ENCODE data around the gene CLIP2.
"Not testable (repeated sequence)": the region's sequence is repeated elsewhere in the genome, so short reads cannot be mapped to it uniquely, and the experiment has no call there.

The CLIP2 gene

DNA sequence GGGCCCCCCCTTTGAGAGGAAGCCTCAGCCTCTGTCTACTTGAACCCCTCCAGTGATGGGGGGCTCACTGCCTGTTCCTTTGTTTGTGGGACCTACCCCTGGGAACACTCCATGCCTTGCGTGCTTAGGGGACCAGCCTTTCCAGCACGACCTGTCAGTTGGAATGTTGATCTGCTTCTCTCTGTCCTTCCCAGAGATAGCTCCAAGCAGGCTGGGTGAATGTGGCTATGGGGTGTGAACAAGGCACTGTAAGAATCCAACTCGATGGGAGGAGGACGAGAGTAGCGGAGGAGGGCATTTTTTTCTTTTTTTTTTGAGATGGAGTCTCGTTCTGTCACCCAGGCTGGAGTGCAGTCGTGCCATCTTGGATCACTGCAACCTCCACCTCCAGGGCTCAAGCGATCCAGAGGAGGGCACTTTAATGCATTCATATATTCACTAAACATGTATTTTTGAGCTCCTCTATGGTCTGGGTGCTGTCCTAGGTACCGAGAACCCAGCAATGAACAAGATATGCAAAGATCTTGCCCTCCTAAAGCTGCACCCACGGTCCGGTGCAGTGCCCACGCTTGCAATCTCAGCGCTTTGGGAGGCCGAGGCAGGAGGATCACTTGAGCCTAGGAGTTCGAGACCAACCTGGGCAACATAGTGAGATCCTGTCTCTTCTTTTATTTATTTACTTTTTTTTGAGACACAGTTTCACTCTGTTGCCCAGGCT lies 8.5 kb downstream of the CLIP2 start:
- DNase-seq (ENCODE audit: low read depth in 2 of 2) = no peak

DNA sequence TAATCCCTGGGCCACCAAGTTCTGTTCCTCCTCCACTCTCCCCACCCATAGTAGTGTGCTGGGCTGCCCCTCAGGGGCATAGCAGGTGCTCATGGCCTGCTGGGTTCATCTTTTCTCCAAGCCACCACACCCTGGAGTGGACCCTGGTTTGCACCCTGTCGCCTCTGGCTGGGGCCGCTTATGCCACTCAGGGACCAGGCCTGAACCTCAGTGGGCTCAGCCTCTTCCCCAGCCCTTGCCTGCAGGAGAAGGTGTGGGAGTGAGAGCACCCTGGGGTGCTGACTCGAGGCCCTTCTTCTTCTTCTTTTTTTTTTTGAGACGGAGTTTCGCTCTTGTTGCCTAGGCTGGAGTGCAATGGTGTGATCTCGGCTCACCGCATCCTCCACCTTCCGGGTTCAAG lies 10.2 kb downstream of the CLIP2 start:
- DNase-seq (ENCODE audit: low read depth in 2 of 2) = no peak

DNA sequence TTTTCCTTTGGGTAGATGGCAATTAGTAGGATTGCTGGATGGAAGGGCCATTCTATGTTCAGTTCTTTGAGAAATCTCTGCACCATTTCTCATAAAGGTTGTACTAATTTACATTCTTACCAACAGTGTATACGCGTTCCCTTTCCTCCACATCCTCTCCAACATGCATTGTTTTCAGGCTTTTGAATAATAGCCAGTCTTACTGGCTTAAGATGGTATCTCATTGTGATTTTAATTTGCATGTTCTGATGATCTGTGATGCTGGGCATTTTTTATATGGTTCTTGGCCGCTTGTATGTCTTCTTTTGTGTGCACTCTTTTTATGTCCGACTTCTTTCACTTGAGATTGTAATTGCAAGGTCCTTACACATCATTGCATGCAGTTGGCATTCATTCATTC lies 11.7 kb downstream of the CLIP2 start:
- no peak for DNase-seq (ENCODE audit: low read depth in 2 of 2)

DNA sequence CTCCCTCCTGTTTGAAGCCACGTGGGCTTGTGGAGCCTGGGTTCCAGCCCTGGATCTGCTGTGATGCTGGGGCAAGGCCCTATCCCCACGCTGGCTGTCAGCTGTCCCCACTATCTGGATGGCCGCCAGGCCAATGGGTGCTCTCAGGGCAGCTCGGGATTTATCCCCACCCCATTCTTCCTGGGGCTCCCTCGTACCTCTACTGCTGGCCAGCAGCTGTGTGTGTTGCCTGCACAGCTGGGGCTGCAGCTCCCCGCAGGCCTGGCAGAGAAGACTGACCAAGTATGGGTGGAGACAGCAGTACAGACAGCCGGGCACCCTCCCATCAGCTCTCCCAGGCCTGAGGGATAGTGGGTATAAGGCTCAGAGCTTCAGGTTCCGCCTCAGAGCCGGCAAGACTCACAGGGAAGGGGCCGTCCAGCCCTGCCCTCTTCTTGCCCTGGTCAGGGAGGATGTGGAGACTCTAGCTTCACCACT lies 13.6 kb downstream of the CLIP2 start:
- no peak for DNase-seq (ENCODE audit: low read depth in 2 of 2)

DNA sequence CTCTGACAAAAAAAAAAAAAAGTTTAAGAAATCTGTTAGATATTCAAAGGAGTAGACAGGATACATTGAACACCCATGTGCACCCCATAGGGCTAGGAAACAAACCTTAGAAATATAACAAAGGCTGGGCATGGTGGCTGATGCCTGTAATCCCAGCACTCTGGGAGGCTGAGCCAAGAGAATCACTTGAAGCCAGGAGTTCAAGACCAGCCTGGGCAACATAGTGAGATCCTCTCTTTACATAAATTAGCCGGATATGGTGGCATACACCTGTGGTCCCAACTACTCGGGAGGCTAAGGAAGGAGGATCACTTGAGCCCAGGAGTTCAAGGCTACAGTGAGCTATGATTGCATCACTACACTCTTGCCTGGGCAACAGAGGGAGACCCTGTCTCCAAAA lies 15.3 kb downstream of the CLIP2 start:
- no peak for DNase-seq (ENCODE audit: low read depth in 2 of 2)

DNA sequence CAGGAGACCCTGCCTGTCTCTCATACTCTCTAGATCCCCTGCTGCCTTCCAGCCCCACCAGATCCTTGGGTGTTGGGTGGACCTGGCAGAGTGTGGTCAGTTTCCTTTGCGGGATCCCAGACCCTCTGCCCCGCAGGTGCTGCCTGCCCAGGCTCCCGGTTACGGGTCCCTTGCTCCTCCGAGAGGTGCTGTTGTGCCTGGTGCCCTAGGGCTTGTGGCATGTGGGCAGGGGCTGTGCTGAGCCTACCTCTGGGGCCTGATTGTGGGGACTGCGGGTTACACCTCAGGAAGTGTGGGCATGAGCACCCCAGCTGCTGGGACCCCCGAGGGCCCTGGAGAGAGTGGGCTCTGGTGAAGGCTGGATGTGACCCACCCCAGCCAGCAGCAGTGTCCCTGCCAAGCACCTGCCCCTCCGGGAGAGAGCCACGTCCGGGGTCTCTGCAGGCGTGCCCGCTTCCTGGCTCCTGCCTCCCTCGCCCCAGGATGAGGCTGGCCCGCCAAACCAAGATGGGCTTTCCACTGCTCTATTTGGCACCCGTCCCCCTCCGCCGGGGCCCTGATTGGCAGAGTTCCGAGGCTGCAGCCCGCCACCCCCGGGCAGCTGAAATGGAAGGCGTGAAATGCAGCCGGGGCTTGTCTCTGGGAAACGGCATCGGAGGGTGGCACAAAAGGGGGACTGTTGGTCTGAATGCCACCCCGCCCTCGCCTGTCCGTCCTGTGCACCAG lies 17.0 kb downstream of the CLIP2 start:
- no peak for DNase-seq (ENCODE audit: low read depth in 2 of 2)

DNA sequence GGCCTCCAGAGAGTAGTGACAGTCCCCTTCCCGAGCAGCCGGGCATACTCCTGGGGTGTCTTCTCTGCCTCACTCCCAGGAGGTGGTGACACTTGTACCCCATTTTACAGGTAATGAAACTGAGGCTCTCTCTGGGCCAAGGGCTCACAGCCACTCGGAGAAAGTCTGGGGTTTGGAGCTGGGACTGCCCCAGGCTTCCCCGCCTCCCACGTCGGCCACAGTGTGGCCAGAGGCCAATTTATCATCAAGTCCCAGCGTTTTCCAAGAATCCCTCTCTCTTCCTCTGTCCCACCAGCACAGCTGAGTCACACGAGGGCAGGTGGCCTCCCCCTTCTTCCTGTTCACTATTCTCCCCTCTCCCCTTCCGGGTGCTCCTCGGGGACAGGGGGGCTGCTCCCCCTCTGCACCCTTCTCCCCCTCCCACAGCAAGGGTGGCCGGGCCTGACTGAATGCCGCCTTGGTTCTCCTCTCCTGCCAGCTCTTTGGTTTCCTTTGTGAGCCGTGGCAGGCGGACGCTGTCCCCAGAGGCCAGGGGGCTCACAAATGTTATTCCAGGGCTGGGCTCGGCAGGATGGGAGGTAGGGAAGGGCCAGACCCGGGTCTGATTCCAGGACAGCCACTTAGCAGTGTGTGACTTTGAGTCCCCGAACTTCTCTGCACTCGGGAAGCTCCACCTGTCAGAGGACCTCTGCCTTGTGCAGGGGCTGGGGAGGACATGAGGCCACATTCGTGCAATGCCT lies 17.7 kb downstream of the CLIP2 start:
- DNase-seq (ENCODE audit: low read depth in 2 of 2) = no peak

DNA sequence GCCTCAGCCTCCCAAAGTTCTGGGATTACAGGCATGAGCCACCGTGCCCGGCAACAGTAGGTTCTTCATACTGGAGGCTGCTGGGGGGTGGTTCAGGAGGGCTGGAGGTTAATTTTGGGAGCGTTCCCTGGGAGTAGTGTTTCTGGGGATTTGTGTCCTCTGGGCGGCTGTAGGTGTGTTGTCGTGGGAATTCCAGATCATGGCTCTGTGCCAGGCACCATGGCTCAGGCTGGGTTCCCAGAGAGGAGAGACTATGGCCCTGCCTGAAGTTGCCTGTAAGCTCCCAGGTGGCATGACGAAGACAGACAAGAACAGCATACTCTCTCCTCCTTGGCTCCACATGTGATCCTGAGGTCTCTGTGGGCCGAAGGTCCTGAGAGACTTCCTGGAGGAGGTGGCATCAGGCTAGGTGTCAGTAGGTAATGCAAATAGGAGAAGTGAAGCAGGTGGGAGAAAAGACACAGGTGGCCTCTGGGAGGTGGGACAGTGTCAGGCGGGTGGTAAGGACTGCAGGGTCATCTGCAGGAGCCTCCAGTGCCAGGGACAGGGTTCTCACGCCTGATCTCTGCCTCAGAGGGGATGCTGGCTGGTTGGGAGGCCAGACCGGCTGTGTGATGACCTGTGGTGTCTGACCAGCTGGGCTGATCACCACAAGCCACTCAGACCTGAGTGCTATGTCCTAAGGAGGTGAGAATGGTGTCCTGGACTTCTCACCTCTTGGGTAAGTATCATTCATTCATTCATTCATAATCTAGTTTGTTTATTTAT lies 18.7 kb downstream of the CLIP2 start:
- DNase-seq (ENCODE audit: low read depth in 2 of 2) = no peak

DNA sequence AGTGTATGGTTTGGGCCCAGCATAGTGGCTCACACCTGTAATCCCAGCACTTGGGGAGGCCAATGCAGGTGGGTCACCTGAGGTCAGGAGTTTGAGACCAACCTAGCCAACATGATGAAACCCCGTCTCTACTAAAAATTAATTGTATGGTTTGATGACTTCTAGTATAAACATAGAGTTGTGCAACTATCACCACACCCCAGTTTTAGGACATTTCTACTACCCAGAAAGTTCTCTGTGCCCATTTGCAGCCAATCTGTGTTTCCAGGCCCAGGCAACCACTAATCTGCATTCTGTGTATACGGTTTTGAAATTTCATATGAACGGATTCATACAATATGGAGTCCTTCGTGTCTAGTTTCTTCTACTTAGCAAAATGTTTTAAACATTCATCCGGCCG lies 20.0 kb downstream of the CLIP2 start:
- DNase-seq (ENCODE audit: low read depth in 2 of 2) = no peak

DNA sequence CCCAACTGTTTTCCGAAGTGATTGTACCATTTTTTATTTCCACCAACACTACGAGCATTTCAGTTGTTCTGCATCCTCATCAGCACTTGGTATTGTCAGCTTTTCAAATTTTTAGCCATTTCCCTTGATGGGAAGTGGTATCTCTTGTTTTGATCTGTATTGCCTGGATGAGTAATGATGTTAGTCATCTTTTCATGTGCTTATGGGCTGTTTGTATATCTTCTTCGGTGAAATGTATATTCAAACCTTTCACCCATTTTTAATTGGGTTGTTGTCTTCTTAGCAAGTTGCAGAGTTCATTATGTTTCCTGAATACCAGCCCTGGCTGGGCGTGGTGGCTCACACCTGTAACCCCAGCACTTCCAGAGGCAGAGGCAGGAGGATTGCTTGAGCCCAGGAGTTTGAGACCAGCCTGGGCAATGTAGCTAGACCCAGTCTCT lies 22.1 kb downstream of the CLIP2 start:
- DNase-seq (ENCODE audit: low read depth in 2 of 2) = no peak

DNA sequence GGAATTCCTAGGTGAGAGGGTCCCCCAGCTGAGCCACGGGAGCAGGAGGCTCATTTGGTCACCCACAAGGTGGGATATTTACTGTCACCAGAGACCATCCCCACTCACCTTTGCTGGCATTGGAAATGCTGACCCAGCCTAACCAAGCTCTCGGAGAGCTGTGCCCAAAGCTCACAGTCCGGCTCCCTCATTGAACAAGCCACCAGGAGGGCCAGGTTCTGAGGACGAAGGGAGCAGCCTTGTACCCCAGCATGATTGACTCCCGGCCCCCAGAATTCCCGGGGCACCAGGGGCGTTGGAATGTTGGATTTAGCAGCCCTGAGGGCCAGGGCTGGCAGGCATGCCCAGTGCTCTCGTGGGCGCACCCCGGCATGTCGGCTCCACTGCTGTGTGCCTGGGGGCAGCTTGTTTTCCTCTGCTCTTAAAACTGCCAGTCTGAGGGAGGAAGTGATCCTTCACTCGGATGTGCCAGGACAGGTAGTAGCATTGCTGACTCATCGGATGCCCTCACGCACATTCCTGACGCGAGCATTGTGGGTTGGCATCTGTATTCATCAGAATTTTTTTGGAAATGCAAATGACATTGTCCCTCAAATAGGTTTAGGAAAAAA lies 23.3 kb downstream of the CLIP2 start:
- no peak for DNase-seq (ENCODE audit: low read depth in 2 of 2)

DNA sequence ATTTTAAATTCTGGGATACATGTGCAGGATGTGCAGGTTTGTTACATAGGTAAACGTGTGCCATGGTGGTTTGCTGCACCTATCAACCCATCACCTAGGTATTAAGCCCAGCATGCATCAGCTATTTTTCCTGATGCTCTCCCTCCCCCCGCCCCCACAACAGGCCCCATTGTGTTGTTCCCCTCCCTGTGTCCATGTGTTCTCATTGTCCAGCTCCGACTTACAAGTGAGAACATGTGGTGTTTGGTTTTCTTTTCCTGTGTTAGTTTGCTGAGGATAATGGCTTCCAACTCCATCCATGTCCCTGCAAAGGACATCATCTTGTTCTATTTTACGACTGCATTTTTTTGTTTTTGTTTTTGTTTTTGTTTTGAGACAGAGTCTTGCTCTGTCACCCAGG lies 26.7 kb downstream of the CLIP2 start:
- DNase-seq (ENCODE audit: low read depth in 2 of 2) = not testable (repeated sequence)

DNA sequence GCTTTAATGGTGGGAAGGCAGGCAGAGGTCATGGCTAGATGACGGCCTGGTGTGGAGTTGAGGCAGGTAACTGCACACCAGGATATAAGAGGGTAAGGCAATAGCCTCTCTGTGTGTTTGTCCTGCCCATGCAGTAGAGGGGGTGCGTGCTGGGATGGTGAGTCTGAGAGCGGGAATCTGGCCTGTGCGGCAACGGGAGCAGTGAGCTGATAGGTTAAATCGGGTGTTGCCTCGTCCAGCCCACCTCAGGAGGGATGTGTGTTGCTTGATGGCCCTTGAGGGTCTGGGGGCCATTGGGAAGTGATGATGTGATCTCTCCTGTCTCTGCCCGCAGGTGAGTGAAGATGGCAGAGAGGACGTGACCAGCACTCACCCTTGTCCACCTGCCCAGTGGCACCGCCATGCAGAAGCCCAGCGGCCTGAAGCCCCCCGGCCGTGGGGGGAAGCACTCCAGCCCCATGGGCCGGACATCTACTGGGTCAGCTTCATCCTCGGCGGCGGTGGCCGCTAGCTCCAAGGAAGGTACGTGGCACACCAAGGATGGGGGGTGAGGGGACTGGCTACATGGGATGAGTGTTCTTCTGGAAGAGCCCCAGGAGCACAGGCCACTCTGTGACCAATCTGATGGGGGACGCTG lies 28.1 kb downstream of the CLIP2 start:
- no peak for DNase-seq (ENCODE audit: low read depth in 2 of 2)

DNA sequence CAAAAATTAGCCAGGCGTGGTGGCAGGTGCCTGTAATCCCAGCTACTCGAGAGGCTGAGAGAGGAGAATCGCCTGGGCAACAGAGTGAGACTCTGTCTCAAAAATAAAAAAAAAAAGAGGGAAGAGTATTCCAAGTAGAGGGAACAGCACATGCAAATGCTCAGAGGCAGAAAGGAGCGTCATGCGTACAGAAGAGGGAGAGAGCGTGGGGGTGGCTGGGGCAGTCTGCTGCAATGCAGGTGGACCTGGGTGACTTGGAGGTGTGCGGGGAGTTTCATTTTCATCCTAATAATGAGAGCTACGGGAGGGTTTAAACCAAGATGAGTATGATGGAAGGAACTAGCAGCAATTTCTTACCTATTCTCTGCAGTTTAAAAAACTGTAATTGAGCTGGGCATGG lies 28.8 kb downstream of the CLIP2 start:
- DNase-seq (ENCODE audit: low read depth in 2 of 2) = no peak

DNA sequence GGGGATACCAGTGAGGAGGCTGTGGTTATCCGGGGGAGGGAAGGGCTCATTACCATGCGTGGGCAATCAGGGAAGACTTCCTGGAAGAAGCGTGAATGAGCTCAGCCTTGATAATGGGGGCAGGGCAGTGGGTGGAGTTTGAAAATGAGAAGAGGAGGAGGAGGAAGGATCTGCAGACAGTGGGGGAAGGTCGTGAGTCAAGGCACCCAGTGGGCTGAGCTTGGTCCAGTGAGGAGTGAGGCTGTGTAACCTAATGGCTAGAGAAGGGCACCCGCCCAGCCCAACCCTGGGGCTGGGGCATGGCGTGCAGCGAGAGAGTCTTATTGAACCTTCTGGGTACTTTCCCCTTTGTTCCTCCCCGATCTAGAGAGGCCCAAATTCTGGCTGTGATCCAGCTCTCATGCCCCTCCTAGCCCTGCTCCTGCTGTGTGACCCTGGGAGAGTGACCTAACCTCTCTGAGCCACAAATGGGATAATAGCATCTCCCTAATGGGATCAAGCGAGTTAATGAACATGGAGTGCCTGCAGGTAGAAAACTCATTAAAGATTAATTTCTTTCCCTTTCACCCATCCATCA lies 31.5 kb downstream of the CLIP2 start:
- DNase-seq (ENCODE audit: low read depth in 2 of 2) = no peak

DNA sequence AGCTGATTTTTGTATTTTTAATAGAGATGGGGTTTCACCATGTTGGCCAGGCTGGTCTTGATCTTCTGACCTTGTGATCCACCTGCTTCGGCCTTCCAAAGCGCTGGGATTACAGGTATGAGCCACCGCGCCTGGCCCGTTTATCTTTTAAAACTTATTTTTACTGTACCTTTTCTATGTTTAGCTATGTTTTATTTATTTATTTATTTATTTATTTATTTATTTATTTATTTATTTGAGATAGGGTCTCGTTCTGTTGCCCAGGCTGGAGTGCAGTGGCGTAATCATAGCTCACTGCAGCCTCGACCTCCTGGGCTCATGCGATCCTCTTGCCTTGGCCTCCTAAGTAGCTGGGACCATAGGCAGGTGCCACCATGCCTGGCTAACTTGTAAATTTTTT lies 33.7 kb downstream of the CLIP2 start:
- DNase-seq (ENCODE audit: low read depth in 2 of 2) = not testable (repeated sequence)

DNA sequence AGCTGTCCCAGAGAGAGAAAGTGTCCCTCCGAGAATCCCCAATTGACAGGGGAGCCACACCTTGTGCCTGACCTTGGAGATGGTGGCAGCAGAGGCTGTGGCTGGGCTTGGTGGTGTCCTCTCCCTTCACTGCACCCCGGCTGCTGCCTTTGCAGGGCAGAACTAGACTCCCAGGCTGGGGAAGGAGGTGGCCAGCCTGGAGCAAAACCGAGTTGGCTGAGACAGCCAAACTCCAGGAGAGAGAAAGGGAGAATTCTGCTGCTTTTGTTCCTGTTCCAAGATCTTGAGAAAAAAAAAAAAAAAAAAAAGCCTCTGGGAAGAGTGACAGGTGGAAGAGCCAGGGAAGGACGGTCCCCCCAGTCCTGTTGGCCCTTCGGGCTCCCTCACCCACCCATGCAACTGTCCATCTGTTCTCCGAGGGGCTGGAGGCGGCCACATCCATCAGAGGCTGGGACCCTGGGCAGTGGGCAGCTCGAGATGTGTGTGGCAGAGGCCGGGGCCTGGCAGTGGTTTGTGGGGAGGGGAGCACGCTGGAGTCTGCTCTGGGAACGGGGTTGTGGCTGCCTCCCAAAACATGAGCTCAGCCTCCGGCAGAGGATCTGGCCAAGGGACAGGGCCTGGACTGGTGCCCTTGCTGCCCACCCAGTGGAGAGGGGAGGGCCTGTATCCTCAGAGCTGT lies 35.5 kb downstream of the CLIP2 start:
- DNase-seq (ENCODE audit: low read depth in 2 of 2) = no peak

DNA sequence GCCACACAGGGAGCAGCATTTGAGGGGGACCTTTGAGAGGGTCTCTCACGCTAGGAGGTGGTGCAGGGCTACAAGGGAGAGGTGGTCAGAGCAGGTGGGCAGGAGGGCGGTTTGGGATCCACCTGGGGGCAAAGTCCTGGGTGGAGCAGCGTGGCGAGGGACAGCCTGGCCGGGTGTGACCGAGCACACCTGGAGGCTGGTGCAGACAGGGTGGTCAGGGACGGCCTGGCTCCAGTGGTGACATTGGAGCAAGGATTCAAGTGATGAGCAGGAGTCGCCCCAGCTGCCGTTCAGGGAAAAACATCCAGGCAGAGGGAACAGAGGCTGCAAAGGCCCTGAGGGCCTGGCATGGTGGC lies 36.0 kb downstream of the CLIP2 start:
- no peak for DNase-seq (ENCODE audit: low read depth in 2 of 2)

DNA sequence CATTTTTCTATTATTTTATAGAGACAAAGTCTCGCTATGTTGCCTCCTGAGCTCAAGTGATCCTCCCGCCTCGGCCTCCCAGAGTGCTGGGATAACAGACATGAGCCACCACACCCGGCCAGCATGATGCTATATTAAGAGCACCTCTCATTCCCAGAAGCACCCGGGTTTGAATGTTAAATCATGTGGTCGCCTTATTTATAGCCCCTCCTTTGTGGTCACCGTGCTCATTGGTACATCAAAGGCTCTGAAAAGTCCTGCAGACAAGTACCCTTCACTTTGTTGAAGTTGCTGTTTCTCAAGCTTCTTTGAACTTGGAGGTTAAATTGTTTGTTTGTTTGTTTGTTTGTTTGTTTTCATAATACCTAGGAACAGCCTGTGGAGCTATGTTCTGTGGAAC lies 40.0 kb downstream of the CLIP2 start:
- DNase-seq (ENCODE audit: low read depth in 2 of 2) = no peak
